ENCODE measurements around the gene OGFOD3.

OGFOD3 gene

DNA sequence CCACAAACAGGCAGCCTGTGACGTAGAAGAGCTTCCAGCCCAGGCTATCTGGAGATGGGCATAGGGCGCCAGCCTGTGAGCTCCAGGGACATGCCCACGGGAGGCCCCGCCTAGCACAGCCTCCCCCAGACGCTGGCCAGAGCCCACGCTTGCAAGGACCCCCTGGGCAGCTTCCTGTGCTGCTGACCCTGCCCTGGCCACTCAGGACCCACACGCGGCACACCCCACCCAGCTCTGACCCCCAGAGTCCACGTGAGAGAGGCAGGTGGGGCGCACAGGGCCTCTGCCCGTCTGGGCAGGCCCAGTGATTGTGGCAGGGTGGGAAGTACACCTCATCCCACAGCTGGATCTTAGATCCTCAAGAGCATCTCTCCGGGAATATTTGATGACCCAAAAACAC lies 28.3 kb upstream of the OGFOD3 start:
- DNase-seq (ENCODE audit: low read depth in 2 of 2) = no peak

DNA sequence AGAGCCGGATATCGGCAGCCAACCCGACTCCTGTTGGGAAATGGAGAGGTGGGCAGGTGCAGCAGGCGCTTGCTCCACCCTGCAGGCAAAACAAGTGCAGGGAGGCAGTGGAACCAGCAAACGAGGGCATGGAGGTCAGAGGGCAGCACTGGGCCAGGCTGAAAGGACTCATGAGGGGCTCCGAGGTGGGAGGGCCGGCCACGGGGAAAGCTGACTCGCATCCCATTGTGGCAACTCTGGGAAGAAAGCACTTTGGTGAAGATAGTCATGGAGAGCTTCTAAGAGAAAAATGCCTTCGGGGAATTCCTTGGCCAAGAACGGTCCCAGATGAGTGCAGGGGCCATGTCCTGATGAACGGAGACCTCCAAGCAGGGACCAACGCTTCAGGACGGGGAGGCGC lies 27.7 kb upstream of the OGFOD3 start:
- no peak for DNase-seq (ENCODE audit: low read depth in 2 of 2)

DNA sequence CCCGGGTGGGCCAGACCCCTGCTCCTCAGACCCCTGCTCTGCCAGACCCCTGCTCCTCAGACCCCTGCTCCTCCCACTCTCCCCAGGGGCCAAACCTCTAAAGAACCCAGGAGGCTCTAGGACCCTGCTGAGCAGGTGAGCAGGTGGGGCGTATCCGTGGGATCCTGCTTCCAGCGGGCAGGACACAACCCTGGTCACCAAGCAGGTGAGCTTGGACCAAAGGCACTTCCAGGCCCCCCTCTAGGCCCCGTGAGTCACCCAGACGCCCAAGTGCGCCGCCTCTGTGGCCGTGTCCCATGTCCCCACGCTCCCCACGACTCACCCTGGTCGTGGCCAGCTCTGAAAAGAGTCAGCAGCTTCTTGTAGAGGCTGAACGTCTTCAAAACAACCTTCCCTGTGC lies 27.2 kb upstream of the OGFOD3 start:
- DNase-seq (ENCODE audit: low read depth in 2 of 2) = no peak

DNA sequence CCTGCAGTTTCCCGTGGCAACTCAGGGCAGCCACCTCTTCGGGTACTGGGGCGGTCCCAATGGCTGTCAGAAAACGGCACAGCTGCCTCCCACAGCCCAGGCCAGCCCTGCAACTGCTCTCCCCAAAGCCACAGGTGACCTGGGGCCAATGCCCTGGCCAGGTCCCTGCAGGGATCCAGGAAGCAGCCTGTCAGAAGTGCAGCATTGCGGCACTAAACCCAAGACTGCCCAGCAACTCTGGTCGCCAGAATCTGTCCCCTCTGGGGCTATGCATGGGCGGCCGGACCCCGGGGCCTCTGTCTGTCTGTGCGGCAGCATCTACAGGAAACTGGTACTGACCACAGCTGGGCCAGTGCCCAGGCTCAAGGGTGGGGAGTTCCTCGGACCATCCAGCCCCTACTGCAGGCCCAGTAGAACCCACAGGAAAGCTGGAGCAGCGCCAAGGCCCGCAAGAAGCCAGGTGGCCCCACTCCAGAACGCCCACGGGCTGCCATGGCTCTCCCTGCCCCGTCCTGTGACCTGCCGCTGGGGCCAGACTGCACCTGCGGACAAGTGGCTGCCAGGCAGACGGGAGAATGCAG lies 26.6 kb upstream of the OGFOD3 start:
- no peak for DNase-seq (ENCODE audit: low read depth in 2 of 2)

DNA sequence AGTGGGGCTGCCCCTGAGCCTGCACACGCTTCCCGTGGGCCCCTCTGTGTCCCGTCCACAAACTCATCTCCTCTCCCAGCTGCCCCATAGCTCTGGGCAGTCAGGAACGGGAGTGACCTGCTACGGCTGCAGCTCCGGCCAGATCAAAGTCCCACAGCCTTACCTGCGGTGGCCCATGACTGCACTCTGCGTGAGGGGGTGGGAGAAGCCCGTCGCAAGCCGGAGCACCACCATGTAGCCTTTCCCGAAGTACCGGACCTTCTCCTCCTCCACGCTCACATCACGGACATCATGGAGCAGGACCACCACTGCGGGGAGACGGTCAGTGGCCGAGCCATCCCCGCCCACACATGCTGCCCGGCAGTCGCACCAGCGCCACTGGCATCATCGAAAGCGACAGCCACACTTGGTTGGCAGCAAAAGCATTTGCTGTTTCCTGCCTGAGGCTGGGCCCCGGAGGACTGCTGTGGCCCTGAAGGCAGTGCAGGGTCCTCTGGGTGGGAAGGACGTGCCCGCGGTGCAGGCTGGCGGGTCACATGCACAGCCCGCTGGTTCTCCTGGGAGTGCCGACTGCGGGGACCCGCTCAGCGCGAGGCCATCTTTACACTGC lies 26.0 kb upstream of the OGFOD3 start:
- DNase-seq (ENCODE audit: low read depth in 2 of 2) = no peak

DNA sequence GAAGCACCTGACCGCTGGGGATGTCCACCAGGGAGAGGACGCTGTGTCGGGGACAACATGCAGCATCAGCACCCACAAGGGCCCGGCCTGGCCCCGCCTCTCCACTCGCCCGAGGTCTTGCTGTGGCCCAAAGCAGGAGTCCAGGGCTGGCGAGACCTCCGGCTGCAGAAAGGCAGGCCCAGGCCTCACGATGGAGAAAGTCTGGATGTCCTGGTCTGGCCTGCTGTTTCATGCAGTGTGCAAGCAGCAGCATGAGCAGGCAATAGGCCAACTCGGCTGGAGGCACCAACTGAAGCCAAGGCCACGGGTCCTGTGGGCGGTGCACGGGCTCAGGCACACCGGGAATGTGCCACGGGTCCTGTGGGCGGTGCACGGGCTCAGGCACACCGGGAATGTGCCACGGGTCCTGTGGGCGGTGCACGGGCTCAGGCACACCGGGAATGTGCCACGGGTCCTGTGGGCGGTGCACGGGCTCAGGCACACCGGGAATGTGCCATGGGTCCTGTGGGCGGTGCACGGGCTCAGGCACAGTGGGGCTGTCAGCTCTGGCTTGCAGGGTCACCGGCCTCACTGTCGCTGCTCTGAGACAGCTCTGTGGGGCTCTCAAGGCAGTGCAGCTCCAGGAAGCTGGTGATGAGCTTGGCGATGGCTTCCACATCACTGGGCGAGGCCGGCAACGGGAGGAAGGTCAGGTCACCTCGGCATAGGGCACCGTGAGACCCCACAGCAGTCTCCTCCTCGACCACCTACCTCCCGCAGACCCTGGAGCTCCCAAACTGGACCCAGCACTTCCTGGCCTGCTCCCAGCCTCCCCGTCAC lies 25.3 kb upstream of the OGFOD3 start:
- DNase-seq (ENCODE audit: low read depth in 2 of 2) = no peak

DNA sequence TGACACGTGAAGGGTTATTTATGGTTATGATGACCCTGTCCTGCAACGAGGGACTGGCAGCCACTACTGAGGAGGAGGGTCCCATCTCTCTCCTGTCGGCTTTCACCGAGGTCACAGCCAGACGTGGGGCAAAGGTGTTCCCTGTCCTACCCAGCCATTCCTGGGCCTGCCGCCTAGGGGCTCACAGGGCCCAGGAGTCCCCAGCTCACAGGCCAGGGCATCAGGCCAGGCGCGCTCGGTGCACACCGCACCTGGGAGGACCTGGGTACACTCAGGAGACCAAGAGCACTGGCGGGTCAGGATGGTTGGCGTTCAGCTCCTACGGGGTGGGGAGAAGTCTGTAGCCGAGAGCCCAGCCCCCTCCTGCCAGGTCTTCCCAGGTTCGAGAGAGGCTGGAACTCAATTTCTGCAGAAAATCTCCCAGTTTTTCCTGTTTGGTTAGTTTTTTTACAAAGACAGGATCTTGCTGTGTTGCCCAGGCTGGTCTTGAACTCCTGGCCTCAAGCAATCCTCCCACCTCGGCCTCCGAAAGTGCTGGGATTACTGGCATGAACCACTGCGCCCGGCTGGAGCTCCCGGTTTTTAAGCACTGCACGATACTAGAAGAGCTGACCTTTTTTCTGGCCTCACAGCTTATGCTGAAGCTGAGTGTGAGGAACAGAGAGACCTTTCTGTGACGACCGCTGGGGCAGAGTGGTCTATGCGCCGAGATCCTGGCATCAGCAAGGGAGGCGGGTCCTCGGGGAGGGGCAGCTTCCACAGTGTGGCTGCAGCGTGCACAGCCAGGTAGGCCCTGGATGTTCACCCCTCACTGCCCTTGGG lies 24.5 kb upstream of the OGFOD3 start:
- DNase-seq (ENCODE audit: low read depth in 2 of 2) = no peak

DNA sequence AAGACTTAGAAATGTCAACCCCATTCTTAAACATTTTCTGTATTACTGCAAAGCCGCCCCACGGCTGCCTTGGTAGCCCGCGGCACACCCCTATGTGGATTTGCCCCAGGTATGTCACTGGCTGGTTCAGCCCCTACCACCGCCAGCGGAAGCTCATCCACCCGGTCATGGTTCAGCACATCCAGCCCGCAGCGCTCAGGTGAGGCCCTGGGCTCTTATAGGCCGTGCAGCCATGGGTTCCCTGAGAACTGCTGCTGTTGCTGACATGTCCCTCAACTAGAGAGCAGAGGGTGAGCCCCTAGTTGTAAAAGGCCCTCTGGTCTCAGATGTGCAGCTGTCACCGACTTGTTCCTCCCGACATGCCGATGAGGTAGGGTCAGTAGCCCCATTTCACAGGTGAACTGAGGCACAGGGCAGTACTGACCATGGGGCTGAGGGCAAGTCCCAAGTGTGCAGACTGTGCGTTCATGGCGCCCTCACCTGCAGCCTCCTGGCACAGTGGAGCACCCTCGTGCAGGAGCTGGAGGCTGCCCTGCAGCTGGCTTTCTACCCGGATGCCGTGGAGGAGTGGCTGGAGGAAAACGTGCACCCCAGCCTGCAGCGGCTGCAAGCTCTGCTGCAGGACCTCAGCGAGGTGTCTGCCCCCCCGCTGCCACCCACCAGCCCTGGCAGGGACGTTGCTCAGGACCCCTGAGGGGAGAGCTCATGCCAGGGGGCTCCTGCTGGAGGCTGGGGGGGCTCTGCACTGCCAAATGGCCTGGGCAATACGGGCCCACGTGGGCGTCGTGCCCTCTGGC lies 23.5 kb upstream of the OGFOD3 start:
- no peak for DNase-seq (ENCODE audit: low read depth in 2 of 2)

DNA sequence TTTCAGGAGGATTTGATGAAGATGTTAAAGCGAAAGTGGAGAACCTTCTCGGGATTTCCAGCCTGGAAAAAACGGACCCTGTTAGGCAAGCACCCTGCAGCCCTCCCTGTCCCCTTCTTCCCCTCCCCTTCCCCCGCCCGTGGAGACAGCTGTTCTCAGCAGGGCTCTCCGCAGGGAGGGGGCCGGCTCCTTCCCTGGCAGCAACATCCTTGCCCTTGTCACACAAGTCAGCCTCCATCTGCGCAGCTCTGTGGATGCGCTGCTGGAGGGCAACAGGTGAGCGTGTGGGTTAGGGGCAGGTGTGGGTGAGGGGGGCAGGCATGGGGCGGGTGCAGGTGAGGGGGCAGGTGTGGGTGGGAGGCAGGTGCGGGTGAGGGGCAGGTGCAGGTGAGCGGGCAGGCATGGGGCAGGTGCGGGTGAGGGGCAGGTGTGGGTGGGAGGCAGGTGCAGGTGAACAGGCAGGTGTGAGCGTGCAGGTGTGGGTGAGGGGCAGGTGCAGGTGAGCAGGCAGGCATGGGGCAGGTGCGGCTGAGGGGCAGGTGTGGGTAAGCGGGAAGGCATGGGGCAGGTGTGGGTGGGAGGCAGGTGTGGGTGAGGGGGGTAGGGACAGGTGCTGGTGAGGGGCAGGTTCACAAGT lies 22.7 kb upstream of the OGFOD3 start:
- no peak for DNase-seq (ENCODE audit: low read depth in 2 of 2)

DNA sequence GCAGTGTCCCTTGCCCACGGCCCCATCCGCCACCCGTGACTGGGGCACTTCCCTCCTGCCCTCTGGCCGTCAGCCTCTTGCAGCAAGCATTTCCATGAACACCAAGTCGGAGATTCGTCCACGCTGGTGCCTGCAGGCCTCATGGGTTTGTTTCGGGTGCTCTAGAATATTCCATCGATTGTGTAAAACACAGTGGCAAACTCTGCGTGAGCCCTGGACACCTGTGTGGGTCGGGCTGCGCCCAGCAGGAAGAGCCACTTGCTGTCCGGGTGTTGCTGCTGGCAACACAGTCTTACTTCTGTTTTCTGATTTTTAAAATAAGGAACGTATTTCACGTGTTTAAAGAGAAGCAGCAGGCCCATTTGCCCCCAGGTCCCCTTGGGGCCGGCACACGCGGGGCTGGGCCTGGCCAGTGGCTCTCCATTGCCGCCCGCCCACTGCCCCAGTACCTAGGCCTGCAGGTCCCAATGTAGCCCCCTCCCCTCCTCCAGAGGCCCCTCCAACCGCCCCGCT lies 22.1 kb upstream of the OGFOD3 start:
- DNase-seq (ENCODE audit: low read depth in 2 of 2) = no peak

DNA sequence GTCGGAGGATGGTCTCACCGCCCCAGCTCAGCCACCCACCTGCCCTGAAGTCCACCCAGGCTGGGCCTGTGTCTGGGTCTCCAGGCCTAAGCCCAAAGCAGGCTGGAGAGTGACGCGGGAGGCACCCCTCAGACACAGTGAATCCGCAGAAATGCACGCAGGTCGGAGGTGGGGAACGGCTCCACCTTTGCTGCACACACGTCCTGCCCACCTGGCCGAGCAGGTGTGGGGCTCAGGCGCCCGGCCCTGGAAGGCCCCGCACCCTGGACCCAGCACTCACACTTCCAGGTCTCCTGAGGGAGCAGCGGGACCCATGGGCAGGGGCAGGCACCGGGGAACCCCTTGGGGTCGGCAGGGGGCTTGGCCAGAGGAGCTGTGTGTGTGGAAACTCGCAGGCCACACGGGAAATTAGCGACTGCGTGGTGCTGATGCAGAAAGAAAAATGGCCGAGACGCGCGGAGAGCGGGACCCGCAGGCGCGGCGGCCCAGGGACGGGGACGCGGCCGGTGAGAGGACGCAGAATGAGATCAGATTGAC lies 21.5 kb upstream of the OGFOD3 start:
- no peak for DNase-seq (ENCODE audit: low read depth in 2 of 2)

DNA sequence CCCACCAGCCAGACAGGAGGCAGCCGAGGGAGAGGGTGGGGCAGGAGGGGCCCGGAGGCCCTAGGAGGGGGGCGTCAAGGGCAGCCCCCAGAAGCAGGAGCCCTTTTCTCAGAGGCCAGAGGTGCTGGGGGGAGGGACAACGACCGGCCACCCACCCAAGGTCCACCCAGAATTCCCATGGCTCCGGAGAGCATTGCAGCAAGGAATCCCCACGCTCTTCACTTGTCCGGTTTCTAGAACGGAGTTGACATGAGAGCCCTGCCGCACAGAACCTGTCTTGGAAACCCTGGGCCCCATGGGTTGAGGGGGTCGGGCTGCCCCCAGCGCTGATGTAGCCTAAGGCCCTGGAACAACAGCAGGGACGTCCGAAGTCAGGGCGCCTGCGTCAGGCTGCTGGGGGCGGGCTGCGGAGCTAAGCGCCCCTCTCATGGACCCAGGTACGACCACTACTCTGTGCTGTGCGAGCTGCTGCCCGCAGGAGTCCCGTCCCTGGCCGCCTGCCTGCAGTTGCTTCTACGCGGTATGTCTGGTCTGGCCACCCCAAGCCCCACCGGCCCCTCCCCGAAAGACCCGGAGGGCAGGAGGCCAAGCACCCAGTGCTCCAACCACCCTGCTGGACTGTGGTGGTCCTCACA lies 20.9 kb upstream of the OGFOD3 start:
- DNase-seq (ENCODE audit: low read depth in 2 of 2) = no peak

DNA sequence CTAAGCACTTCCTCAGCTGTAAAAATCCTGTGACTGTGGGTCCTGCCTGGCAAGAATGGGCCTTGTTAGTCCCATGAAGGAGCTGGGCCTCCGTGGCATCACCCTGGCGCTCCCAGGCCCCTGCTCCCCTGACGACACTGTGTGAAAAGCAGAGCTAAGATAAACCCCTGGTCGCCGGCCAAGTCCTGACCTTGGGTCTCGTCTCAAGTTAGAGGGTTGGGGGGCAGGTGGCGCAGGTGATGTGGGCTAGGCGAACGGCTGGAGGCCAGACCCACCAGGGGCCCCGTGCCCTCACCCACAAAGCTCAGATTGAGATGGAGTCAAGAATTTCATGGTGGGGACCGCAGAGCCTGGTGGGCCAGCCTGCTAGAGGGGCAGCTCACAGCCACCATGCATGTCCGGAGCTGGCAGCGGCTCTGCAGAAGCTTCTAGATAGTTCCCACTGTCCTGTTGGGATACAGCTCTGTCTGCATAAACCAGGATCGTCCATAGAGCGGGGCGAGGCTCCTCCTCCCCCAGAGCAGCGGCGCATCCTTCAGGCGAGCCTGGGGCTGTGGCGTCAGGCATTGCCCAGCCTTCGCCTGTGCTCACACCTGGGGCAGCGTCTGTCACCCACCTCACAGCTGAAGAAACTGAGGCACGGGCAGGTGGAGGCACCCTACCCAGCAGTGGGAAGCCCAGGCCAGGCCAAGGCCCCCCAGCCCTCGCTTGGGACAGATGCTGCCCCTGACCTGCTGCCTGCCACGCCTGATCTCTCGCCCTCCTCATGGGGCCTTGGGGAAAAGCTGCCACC lies 20.2 kb upstream of the OGFOD3 start:
- DNase-seq (ENCODE audit: low read depth in 2 of 2) = no peak

DNA sequence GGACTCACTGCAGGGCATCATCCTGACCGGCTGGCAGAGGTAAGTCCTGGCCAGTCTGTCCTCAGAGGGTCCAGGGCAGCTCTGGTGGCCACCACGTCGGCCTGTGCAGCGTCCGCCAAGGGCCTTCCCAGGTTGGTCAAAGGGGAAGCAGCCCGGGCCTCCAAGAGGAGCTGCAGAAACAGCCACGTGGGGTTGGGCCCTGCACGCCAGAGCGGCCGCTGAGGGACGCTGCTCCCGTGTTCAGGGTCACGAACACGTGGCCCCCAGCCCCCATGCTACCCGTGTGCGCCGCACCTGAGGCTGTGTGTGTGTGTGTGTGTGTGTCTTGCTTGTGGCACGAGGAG lies 18.9 kb upstream of the OGFOD3 start:
- no peak for DNase-seq (ENCODE audit: low read depth in 2 of 2)

DNA sequence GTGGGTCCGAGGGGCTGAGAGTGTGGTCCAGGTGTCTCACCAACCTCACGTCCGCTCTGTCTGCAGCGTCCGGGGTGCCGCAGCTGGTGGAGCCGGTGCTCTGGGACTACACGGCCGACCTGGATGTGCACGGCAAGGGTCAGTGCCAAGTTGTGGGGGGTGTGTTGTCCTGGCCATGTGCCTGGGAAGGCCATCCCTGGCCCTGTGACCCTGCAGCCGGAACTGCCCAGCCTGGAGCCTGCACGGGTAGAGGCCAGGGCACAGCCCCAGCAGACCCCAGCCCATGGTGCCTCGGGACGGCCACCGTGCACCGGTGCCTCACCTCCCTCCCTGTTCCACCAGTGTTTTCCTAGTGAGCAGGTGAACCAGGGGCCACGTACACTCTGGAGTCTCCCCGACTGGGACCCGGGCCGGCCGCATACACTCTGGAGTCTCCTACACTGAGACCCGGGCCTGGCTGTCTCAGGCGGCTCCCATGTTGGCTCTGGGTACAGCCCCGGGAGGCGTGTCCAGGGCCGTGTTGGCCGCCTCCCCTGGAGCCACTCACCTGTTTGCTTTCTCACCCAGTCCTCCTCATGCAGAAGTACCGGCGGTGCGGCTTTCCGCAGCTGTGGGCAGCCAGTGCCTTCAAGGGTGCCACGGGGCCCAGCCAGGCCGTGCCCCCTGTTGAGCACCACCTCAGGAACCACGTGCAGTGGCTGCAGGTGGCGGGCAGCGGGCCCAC lies 18.4 kb upstream of the OGFOD3 start:
- DNase-seq (ENCODE audit: low read depth in 2 of 2) = no peak

DNA sequence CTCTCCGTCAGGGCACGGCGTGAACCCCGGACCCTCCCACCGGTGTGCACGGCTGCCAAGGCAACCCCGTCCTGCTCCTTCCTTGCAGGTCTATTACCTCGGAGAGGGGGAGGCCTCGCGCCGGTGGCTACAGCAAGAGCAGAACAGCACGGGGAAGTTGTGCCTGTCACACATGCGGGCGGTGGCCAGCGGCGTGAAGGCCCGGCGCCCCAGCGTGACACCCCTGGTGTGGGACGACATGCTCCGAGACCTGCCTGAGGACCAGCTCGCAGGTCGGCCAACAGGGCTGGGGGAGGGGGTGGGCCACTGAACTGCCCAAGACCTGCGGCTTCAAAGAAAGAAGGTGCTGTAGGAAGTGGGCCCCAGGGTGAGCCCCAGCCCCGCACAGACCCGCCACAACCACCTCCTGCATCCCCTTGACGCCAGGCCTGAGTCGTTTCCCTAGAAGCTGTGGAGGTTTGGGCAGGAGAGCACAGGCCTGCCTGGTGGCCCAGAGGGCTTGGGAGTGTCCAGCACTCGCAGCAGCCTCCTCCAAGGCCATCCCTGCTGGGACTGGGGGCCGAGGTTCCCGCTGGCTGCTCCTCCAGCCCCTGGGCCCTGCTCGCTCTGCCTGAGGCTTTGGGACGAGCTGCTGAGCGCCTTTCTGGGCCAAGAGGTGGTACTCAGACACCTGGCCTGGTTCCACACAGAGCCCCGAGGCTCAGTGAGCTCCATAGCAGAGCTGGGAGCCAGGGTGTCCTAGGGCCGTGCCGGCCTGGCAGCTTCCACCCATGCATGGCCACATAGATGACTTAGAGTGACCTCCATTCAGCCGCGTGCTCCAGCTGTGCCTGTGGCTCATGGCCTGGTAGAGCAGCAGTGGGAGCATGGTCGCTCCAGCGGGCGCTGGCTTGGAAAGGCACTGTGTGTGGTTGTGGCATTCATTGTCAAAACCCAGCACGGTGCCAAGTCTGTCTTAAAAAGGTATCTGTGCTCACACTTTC lies 17.5 kb upstream of the OGFOD3 start:
- no peak for DNase-seq (ENCODE audit: low read depth in 2 of 2)

DNA sequence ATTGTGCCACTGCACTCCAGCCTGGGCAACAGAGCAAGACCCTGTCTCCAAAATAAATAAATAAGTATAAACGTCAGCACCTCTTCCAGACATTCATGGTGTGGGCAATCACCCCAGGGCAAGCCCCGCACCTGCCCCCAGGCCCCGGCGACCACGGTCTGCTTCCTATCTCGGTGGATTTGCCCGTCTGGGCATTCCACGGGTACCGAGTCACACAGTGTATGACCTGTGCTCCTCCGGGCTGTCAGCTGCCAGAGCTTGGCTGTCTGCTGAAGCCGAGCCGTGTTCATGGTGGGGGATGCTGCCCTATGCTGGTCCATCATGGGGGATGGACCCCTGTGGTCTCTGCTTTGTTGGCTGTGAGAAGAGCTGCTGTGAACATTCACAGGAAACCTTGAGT lies 16.7 kb upstream of the OGFOD3 start:
- DNase-seq (ENCODE audit: low read depth in 2 of 2) = no peak

DNA sequence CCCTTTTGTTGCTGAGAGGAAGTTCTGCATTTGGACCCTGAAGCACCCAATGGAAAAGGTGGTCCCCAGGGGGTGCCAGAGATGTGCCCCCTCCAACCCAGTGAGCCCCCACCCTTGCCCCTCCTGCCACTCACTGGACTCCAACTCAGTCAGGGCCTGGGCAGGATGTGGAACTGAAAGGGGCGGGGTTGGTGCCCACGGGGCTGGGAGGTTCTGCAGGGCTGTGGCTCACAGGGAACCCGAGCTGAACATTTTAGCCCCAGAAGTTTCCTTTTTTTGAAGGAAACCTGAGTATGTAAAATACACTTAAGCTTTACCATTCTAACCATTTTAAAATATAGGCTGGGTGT lies 15.8 kb upstream of the OGFOD3 start:
- DNase-seq (ENCODE audit: low read depth in 2 of 2) = no peak

Data from stimulated activated CD8-positive, alpha-beta memory T cell treated with anti-CD3 and anti-CD28 coated beads, Interleukin-15, amount 100 ng/mL, for 4 hours (primary cell).